ENCODE results near the gene ADISSP. TPM values are rescaled to one million over a fixed set of nuclear protein-coding genes. Genes with fewer than 3 reads are reported as not detected.

Gene ADISSP
- total RNA-seq = 10 to 100 TPM; 47.9 to 50.4 TPM

GRCh38 chr20:3767427-3768341 is at the start of gene ADISSP:
TSS of gene ADISSP (minus strand) at chr20:3767753. CDS start at chr20:3760100, 7,653 bp downstream.
- Mint-ChIP-seq H3K27ac (peak within 1 kb of the TSS; percentile 82), H3K9me3 (no peaks in the 10 kb centered on the region), H3K4me1 (ENCODE audit: low read depth) (peaks cover 33% of the 10 kb centered on the region), H3K27me3 (ENCODE audit: low read depth) (no peaks in the 10 kb centered on the region), H3K36me3 (ENCODE audit: low read depth) (no peaks in the 10 kb centered on the region), H3K4me3 (peak within 1 kb of the TSS; percentile 82)
- peak; percentile 98 for DNase-seq
- intact Hi-C loops (cut with micrococcal nuclease) = loop anchor here (1.0 to 5.0 kb wide), 13 partner anchors 11 to 360 kb away; partner anchors contain the start of genes AP5S1, CDC25B, CENPB and DNAAF9
- CTCF ChIA-PET = interaction anchor here (0.6 to 3.5 kb wide), 18 partner anchors 10 to 559 kb away, joined by 3 to 23 read pairs (median 5); partner anchors contain the start of genes CENPB, ITPA and SPEF1

GRCh38 chr20:3815703-3816315 is 48.3 kb upstream of the ADISSP start:
- H3K36me3 Mint-ChIP-seq (ENCODE audit: low read depth) = no peaks in the 10 kb centered on the region
- DNase-seq = peak; percentile 45
- peak overlapping the region; percentile 2 for H3K27ac Mint-ChIP-seq
- H3K4me3 Mint-ChIP-seq = no peak overlapping the region
- H3K27me3 Mint-ChIP-seq (ENCODE audit: low read depth) = no peaks in the 10 kb centered on the region
- CTCF ChIA-PET = interaction anchor here (1.0 to 1.8 kb wide), 3 partner anchors 20 to 31 kb away, joined by 3 to 4 read pairs (median 3); partner anchors contain the start of gene CENPB
- no peaks in the 10 kb centered on the region for H3K9me3 Mint-ChIP-seq
- intact Hi-C loops (cut with micrococcal nuclease) = no loop called here
- H3K4me1 Mint-ChIP-seq (ENCODE audit: low read depth) = peaks cover 58% of the 10 kb centered on the region

DNA sequence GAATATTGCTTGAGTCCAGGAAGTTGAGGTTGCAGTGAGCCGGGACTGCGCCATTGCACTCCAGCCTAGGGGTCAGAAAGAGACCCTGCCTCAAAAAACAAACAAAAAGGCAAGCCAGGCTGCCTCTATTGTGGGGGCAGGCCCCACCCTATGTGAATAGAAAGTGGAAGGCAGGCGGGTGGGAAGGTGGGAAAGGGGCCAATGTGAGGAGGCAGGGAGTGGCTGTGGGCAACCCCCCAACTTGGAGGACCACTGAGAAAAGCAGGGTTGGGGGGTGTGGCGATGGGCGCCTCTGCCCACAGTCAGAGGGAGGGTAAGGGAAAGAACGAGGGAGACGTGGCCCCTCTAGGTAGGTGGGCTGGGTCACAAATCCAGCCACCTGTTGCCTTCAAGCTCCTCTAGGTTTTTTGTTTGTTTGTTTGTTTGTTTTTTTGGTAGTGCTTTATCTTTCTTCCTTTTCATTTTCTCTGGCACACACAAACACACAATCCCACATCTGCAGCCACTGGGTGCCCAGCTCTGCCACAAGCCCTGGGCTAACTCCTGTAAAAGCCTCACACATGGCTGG is 47.5 kb upstream of the ADISSP start:
- peaks cover 65% of the 10 kb centered on the region for H3K4me1 Mint-ChIP-seq (ENCODE audit: low read depth)
- no peak for DNase-seq
- H3K36me3 Mint-ChIP-seq (ENCODE audit: low read depth) = no peaks in the 10 kb centered on the region
- no peak overlapping the region for H3K4me3 Mint-ChIP-seq
- CTCF ChIA-PET = interaction anchor here (0.6 to 1.4 kb wide), 4 partner anchors 14 to 197 kb away, joined by 3 to 5 read pairs (median 4); no protein-coding TSS in a partner anchor
- intact Hi-C loops (cut with micrococcal nuclease) = no loop called here
- no peaks in the 10 kb centered on the region for H3K27me3 Mint-ChIP-seq (ENCODE audit: low read depth)
- H3K27ac Mint-ChIP-seq = peak overlapping the region; percentile 41
- no peaks in the 10 kb centered on the region for H3K9me3 Mint-ChIP-seq

- intact Hi-C loops (cut with micrococcal nuclease) = loop anchor here (2.0 kb wide), 1 partner anchor 941 kb away; the partner anchor contains the start of gene PTPRA
- Mint-ChIP-seq H3K27me3 (ENCODE audit: low read depth) (no peaks in the 10 kb centered on the region), H3K36me3 (ENCODE audit: low read depth) (no peaks in the 10 kb centered on the region), H3K4me3 (no peak overlapping the region), H3K4me1 (ENCODE audit: low read depth) (peaks cover 59% of the 10 kb centered on the region), H3K27ac (peak overlapping the region; percentile 53), H3K9me3 (no peaks in the 10 kb centered on the region)
- CTCF ChIA-PET = interaction anchor here (0.6 to 3.0 kb wide), 8 partner anchors 13 to 271 kb away, joined by 3 to 26 read pairs (median 4); partner anchors contain the start of genes ADISSP and CENPB
- peak; percentile 54 for DNase-seq
Observed at GRCh38 chr20:3813848-3814581, 46.5 kb upstream of the ADISSP start.

GRCh38 chr20:3812975-3813847 is 45.7 kb upstream of the ADISSP start:
- Mint-ChIP-seq H3K9me3 (no peaks in the 10 kb centered on the region), H3K27me3 (ENCODE audit: low read depth) (no peaks in the 10 kb centered on the region), H3K4me3 (no peak overlapping the region), H3K36me3 (ENCODE audit: low read depth) (no peaks in the 10 kb centered on the region), H3K27ac (peak overlapping the region; percentile 58), H3K4me1 (ENCODE audit: low read depth) (peaks cover 58% of the 10 kb centered on the region)
- intact Hi-C loops (cut with micrococcal nuclease) = loop anchor here (2.0 kb wide), 1 partner anchor 940 kb away; the partner anchor contains the start of gene PTPRA
- no peak for DNase-seq
- CTCF ChIA-PET = interaction anchor here (0.6 to 3.0 kb wide), 8 partner anchors 12 to 272 kb away, joined by 3 to 26 read pairs (median 4); partner anchors contain the start of genes ADISSP and CENPB

DNA sequence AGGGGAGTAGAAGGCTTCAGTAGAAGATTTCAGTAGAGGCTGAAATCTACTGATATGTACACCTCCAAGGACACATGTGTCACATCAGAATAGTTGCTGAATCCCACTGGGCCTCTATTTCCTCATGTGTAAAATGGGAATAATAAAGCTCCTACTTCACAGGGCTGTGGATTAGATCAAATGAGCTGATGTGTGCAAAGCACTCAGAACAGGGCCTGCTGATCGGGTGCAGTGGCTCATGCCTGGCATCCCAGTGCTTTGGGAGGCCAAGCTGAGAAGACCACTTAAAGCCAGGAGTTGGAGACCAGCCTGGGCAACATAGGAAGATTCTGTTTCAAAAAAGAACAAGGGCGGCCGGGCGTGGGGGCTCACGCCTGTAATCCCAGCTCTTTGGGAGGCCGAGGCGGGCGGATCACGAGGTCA is 44.7 kb upstream of the ADISSP start:
- Mint-ChIP-seq H3K9me3 (no peaks in the 10 kb centered on the region), H3K4me3 (peak overlapping the region; percentile 86), H3K36me3 (ENCODE audit: low read depth) (no peaks in the 10 kb centered on the region), H3K4me1 (ENCODE audit: low read depth) (peaks cover 64% of the 10 kb centered on the region), H3K27ac (peak overlapping the region; percentile 97), H3K27me3 (ENCODE audit: low read depth) (no peaks in the 10 kb centered on the region)
- no peak for DNase-seq
- CTCF ChIA-PET = interaction anchor here (0.6 to 3.0 kb wide), 6 partner anchors 8 to 371 kb away, joined by 3 to 26 read pairs (median 4); partner anchors contain the start of genes ADISSP, AP5S1 and CENPB
- intact Hi-C loops (cut with micrococcal nuclease) = loop anchor here (2.0 kb wide), 1 partner anchor 939 kb away; the partner anchor contains the start of gene PTPRA

DNA sequence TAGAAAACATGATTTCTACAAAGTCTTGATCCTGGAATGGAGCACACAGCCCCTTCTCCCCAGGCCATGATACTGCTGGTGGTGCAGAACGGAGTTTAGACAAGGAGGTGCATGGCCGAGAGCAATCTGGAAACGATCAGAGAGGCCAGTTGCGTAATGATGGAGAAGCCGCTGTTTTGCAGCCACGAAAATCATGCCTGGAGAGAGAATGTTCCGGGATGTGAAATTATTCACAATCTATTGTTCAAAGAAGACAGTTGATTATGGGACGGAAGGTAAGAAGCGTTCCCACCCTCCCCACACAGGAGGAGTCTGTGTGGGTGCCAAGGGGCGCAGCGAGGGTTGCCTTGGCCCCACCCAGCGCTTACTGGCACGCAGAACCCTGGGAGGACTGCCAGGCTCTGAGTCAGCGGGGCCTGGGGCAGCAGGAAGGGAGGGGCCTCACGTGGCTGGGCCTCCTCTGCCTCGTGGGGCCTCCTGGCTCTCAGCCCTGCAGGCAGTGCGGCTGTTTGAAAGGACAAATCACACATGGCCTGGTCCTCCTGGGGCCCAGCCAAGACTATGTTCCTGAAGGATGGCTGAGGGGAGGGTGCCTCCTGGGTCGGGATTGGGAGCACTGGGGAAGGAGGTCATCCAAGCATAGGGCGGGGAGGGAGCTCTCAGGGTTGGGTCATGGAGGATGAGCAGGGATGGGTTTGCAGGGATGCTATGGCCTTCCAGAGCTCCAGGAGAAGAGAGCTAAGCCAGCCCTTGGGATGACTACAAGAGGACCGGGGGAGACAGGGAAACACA is 44.1 kb upstream of the ADISSP start:
- Mint-ChIP-seq H3K36me3 (ENCODE audit: low read depth) (peaks cover 5% of the 10 kb centered on the region), H3K4me3 (peak overlapping the region; percentile 86), H3K27me3 (ENCODE audit: low read depth) (no peaks in the 10 kb centered on the region), H3K9me3 (no peaks in the 10 kb centered on the region), H3K4me1 (ENCODE audit: low read depth) (peaks cover 70% of the 10 kb centered on the region), H3K27ac (peak overlapping the region; percentile 97)
- intact Hi-C loops (cut with micrococcal nuclease) = loop anchor here (1.0 to 2.0 kb wide), 5 partner anchors 9 to 939 kb away; partner anchors contain the start of genes ADISSP, AP5S1, CDC25B and PANK2
- DNase-seq = peak; percentile 97
- CTCF ChIA-PET = interaction anchor here (0.6 to 3.0 kb wide), 6 partner anchors 9 to 44 kb away, joined by 3 to 26 read pairs (median 6); partner anchors contain the start of genes ADISSP, AP5S1 and CENPB

GRCh38 chr20:3808544-3808943 is 41.0 kb upstream of the ADISSP start:
- Mint-ChIP-seq H3K36me3 (ENCODE audit: low read depth) (peaks cover 22% of the 10 kb centered on the region), H3K9me3 (no peaks in the 10 kb centered on the region), H3K27me3 (ENCODE audit: low read depth) (no peaks in the 10 kb centered on the region), H3K4me1 (ENCODE audit: low read depth) (peaks cover 53% of the 10 kb centered on the region), H3K4me3 (no peak overlapping the region), H3K27ac (no peak overlapping the region)
- DNase-seq = no peak
- CTCF ChIA-PET = interaction anchor here (1.1 kb wide), 1 partner anchor 9 kb away, joined by 3 read pairs; no protein-coding TSS in a partner anchor
- intact Hi-C loops (cut with micrococcal nuclease) = no loop called here

GRCh38 chr20:3804781-3805180 is 37.2 kb upstream of the ADISSP start:
- no peak for DNase-seq
- intact Hi-C loops (cut with micrococcal nuclease) = no loop called here
- no peak overlapping the region for H3K4me3 Mint-ChIP-seq
- no peaks in the 10 kb centered on the region for H3K9me3 Mint-ChIP-seq
- H3K27ac Mint-ChIP-seq = no peak overlapping the region
- H3K36me3 Mint-ChIP-seq (ENCODE audit: low read depth) = peaks cover 49% of the 10 kb centered on the region
- CTCF ChIA-PET = interaction anchor here (0.6 kb wide), 1 partner anchor 17 kb away, joined by 3 read pairs; no protein-coding TSS in a partner anchor
- peaks cover 39% of the 10 kb centered on the region for H3K4me1 Mint-ChIP-seq (ENCODE audit: low read depth)
- no peaks in the 10 kb centered on the region for H3K27me3 Mint-ChIP-seq (ENCODE audit: low read depth)

DNA sequence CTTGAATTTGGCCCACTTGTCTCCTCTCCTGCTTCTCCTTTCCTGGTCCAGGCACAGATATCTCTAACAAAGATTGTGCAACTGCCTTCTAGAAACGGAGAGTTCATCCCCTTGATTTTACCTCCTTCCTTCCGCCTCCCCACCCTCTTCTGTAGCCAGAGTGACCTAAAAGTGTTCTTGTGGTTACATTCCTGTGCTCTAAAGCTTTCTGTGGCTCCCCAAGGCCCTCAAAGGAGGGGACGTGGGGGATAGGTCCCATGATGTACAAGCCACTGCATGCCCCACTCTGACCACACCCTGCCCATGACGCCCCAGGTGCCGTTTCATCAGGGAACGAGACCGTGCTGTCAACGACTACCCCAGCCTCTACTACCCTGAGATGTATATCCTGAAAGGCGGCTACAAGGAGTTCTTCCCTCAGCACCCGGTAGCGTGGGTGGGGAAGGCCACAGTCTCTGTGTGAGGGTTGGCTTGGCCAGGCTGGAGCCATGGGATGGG is 36.8 kb upstream of the ADISSP start:
- H3K36me3 Mint-ChIP-seq (ENCODE audit: low read depth) = peaks cover 49% of the 10 kb centered on the region
- DNase-seq = no peak
- peaks cover 44% of the 10 kb centered on the region for H3K4me1 Mint-ChIP-seq (ENCODE audit: low read depth)
- H3K9me3 Mint-ChIP-seq = no peaks in the 10 kb centered on the region
- H3K27me3 Mint-ChIP-seq (ENCODE audit: low read depth) = no peaks in the 10 kb centered on the region
- H3K27ac Mint-ChIP-seq = peak overlapping the region; percentile 73
- no peak overlapping the region for H3K4me3 Mint-ChIP-seq
- intact Hi-C loops (cut with micrococcal nuclease) = no loop called here
- CTCF ChIA-PET = interaction anchor here (0.6 kb wide), 1 partner anchor 16 kb away, joined by 3 read pairs; no protein-coding TSS in a partner anchor

Measured in activated naive CD4-positive, alpha-beta T cell treated with anti-CD3 and anti-CD28 coated beads for 36 hours (primary cell).